Endothelial cell of umbilical vein (primary cell): Measurements from ENCODE around the gene DNAJC11. TPM values are rescaled to one million over a fixed set of nuclear protein-coding genes. Genes with fewer than 3 reads are reported as not detected.

Experiments used
- BruUV-seq: library from RNA; stranded (reverse); fragments of 400-500 nt; replicated peaks from 2 replicates; lab custom pipeline; 2021; lab: Mats Ljungman, UMichigan
- CTCF ChIA-PET: fragments of 300-600, 350-600 bp; sonication (Branson Sonifier 250); formaldehyde crosslinking; loops from one replicate; lab custom pipeline; 2021; ENCODE audit warnings: antibody characterized with exemption, inconsistent platforms; lab: Charles Lee
- POLR2A ChIA-PET: fragments of 300-600, 350-600 bp; sonication (Branson Sonifier 250); formaldehyde crosslinking; loops from one replicate; lab custom pipeline; 2021; ENCODE audit warnings: antibody characterized with exemption, inconsistent platforms; lab: Charles Lee
- DNase-seq: peaks from one replicate; pipeline ENCODE4 v3.0.0-alpha.2; 2011; ENCODE audit warnings: low read depth, low spot score
- FAIRE-seq: peaks from 2 replicates; lab custom pipeline; 2011; peaks lifted over from hg19 to GRCh38; lab: Jason Lieb, UNC
- H2AFZ ChIP-seq: 2 replicates; pipeline ENCODE4 v1.6.0; 2012; ENCODE audit warnings: low read depth, low read length, control low read depth, inconsistent platforms
- H3K27ac ChIP-seq: 2 replicates; pipeline ENCODE4 v1.5.1; 2011; ENCODE audit warnings: low read depth, mild to moderate bottlenecking, control low read depth, low read length, moderate library complexity; ENCODE audit not compliant: insufficient read depth
- H3K27me3 ChIP-seq, 2 experiments: 2 replicates each; pipeline versions ENCODE4 v1.6.0 to v1.6.1; 2011; ENCODE audit warnings: low read length in 2 of 2, mixed read lengths in 1 of 2; ENCODE audit not compliant: control insufficient read depth in 2 of 2, insufficient read depth in 2 of 2
- H3K36me3 ChIP-seq, 2 experiments: 2 replicates in 1 of 2; 3 replicates in 1 of 2; pipeline ENCODE4 v1.5.1; 2011; ENCODE audit warnings: low read length in 2 of 2, mild to moderate bottlenecking in 1 of 2, moderate library complexity in 1 of 2; ENCODE audit not compliant: control insufficient read depth in 2 of 2, insufficient read depth in 2 of 2; ENCODE audit errors: extremely low read depth in 1 of 2
- H3K4me1 ChIP-seq: 3 replicates; pipeline ENCODE4 v1.5.1; 2011; ENCODE audit warnings: mild to moderate bottlenecking, low read length; ENCODE audit not compliant: control insufficient read depth, insufficient read depth; ENCODE audit errors: extremely low read depth
- H3K4me2 ChIP-seq: 2 replicates; pipeline ENCODE4 v1.6.1; 2011; ENCODE audit warnings: low read length, control low read depth, mixed read lengths; ENCODE audit not compliant: insufficient read depth
- H3K4me3 ChIP-seq, 3 experiments: fragments of 200-600 bp in 1 of 3; sonication (generic), shearing (Covaris generic) in 1 of 3; replicated peaks in 1 of 3; 2 replicates each; pipeline ENCODE4 v1.5.1; 2011 to 2016; ENCODE audit warnings: control low read depth in 3 of 3, low read length in 3 of 3, mild to moderate bottlenecking in 2 of 3, inconsistent platforms in 1 of 3, low read depth in 1 of 3, moderate library complexity in 1 of 3; ENCODE audit not compliant: insufficient read depth in 1 of 3
- H3K79me2 ChIP-seq: 2 replicates; pipeline ENCODE4 v1.6.0; 2012; ENCODE audit warnings: low read length, inconsistent platforms; ENCODE audit not compliant: control insufficient read depth, insufficient read depth
- H3K9ac ChIP-seq: replicated peaks from 2 replicates; pipeline ENCODE3; 2011; ENCODE audit warnings: low read length, control low read depth; ENCODE audit not compliant: insufficient read depth; ENCODE audit errors: extremely low read depth
- H3K9me1 ChIP-seq: replicated peaks from 3 replicates; pipeline ENCODE4 v1.6.0; 2011; ENCODE audit warnings: mild to moderate bottlenecking, low read length; ENCODE audit not compliant: control insufficient read depth, insufficient read depth; ENCODE audit errors: extremely low read depth
- H3K9me3 ChIP-seq: replicated peaks from 2 replicates; pipeline ENCODE4 v1.5.1; 2012; ENCODE audit warnings: low read length, inconsistent platforms; ENCODE audit not compliant: control insufficient read depth, insufficient read depth
- H4K20me1 ChIP-seq: replicated peaks from 2 replicates; pipeline ENCODE3; 2011; ENCODE audit warnings: mild to moderate bottlenecking, low read length; ENCODE audit not compliant: control insufficient read depth, insufficient read depth; ENCODE audit errors: extremely low read depth
- CTCF ChIP-seq, 2 donors: IDR thresholded peaks; 1 replicate in 1 of 2; 2 replicates in 1 of 2; pipeline ENCODE4 v1.5.1; 2011; ENCODE audit warnings: low read length in 2 of 2, mild to moderate bottlenecking in 2 of 2, moderate library complexity in 2 of 2, control low read depth in 1 of 2, inconsistent platforms in 1 of 2, low read depth in 1 of 2; ENCODE audit not compliant: insufficient read depth in 1 of 2; ENCODE audit errors: extremely low read depth in 1 of 2
- EZH2 ChIP-seq: IDR thresholded peaks from 2 replicates; pipeline ENCODE4 v1.6.1; 2012; ENCODE audit warnings: borderline replicate concordance, low read depth, mild to moderate bottlenecking, moderate library complexity, low read length, inconsistent platforms; ENCODE audit not compliant: severe bottlenecking
- FOS ChIP-seq: IDR thresholded peaks from 2 replicates; pipeline ENCODE4 v1.6.1; 2011; ENCODE audit warnings: mild to moderate bottlenecking, low read length, moderate library complexity, borderline replicate concordance; ENCODE audit not compliant: insufficient read depth
- GATA2 ChIP-seq: IDR thresholded peaks from 2 replicates; pipeline ENCODE4 v1.7.0; 2011; ENCODE audit warnings: low read depth, mild to moderate bottlenecking, moderate library complexity, mixed read lengths, low read length; ENCODE audit not compliant: insufficient read length, insufficient read depth
- JUN ChIP-seq: IDR thresholded peaks from 2 replicates; pipeline ENCODE4 v1.6.1; 2011; ENCODE audit warnings: borderline replicate concordance, low read depth; ENCODE audit not compliant: insufficient read length, insufficient read depth
- MAX ChIP-seq: IDR thresholded peaks from 2 replicates; pipeline ENCODE4 v1.6.1; 2011; ENCODE audit not compliant: insufficient read depth, insufficient read length
- MYC ChIP-seq: IDR thresholded peaks from one replicate; pipeline ENCODE4 v1.6.1; 2011; ENCODE audit warnings: mild to moderate bottlenecking, low read depth, low read length
- POLR2A ChIP-seq: IDR thresholded peaks from 2 replicates; pipeline ENCODE4 v1.6.1; 2012; ENCODE audit warnings: low read depth, mild to moderate bottlenecking, control low read depth, low read length
- POLR2AphosphoS5 ChIP-seq: IDR thresholded peaks from 2 replicates; pipeline ENCODE4 v1.6.1; 2012; ENCODE audit warnings: low read depth, mild to moderate bottlenecking, control low read depth, low read length, moderate library complexity; ENCODE audit not compliant: insufficient read depth
- dilution Hi-C: fragments of 300-500 bp; cut with MboI; formaldehyde crosslinking; loops from one replicate; pipeline ENCODE4 v1.15.0; 2019; ENCODE audit warnings: low sequenced_read_pairs; ENCODE audit not compliant: extremely low pct_ligation_motif_present
- intact Hi-C: fragments of 100-400 bp; cut with micrococcal nuclease; formaldehyde crosslinking; loops from one replicate; pipeline ENCODE4 v1.10.0; 2022
- polyA plus RNA-seq, 4 experiments: library from polyadenylated mRNA; depleted of rRNA in 3 of 4; stranded (reverse) in 3 of 4; unstranded in 1 of 4; fragments of >200 nt; gene quantifications; 2 replicates each; pipeline versions ENCODE4 v1.2.1 to v1.2.3, GENCODE V29; 2011 to 2012; ENCODE audit warnings: missing spikeins in 1 of 4
- total RNA-seq: library from RNA; stranded (reverse); gene quantifications from 2 replicates; pipeline ENCODE4 v1.2.3, GENCODE V29; 2021

DNAJC11 gene
- total and polyA plus RNA-seq, 2 donors (not counting 3 experiments of a cell fraction or from before 2014, with no cell fraction given), result 31.1 to 64.3 TPM

GRCh38 chr1:6668503-6668902 is 33.1 kb downstream of the DNAJC11 start:
- H3K9me3 ChIP-seq, result no peaks in the 10 kb centered on the region
- no TSS peak for BruUV-seq
- no peak overlapping the region for H2AFZ ChIP-seq
- no peaks in the 10 kb centered on the region for H4K20me1 ChIP-seq
- FAIRE-seq, result no peak
- dilution Hi-C loops (no loop called here), intact Hi-C loops (no loop called here)
- no peak for DNase-seq
- H3K27me3 ChIP-seq, result no peaks in the 10 kb centered on the region
- no peak overlapping the region for H3K4me3 ChIP-seq
- no peaks in the 10 kb centered on the region for H3K4me1 ChIP-seq
- H3K79me2 ChIP-seq, result no peaks in the 10 kb centered on the region
- H3K9me1 ChIP-seq, result no peaks in the 10 kb centered on the region
- peaks cover 2 to 8% of the 10 kb centered on the region in 2 experiments for H3K36me3 ChIP-seq
- H3K4me2 ChIP-seq, result no peak overlapping the region
- POLR2A ChIA-PET, result no interaction called here
- H3K27ac ChIP-seq, result no peak overlapping the region
- TF ChIP-seq CTCF (IDR thresholded peaks at IDR 0.05; ENCODE audit: extremely low read depth in 1 of 2, insufficient read depth in 1 of 2, low read depth in 1 of 2, low read length in 2 of 2), result no peak
- TF ChIP-seq POLR2A, result no peak
- no peak for TF ChIP-seq MAX
- no peak for TF ChIP-seq GATA2
- no peak for TF ChIP-seq FOS
- no peak for TF ChIP-seq EZH2
- TF ChIP-seq POLR2AphosphoS5, result no peak
- TF ChIP-seq JUN, result no peak
- no peak for TF ChIP-seq MYC
- CTCF ChIA-PET, result no interaction called here
- H3K9ac ChIP-seq, result no peak overlapping the region
